K562 (cell line): ENCODE results near the gene NEDD8. TPM values are rescaled to one million over a fixed set of nuclear protein-coding genes. Genes with fewer than 3 reads are reported as not detected.

Experiments
- ARNT ChIP-seq, 2 experiments: fragments of 450-650 bp; IDR thresholded peaks; 2 replicates each; pipeline ENCODE4 v1.6.1; 2016; ENCODE audit warnings: mild to moderate bottlenecking in 1 of 2
- HNRNPK ChIP-seq: fragments of 200-400 bp; formaldehyde crosslinking; IDR thresholded peaks from one replicate; pipeline ENCODE4 v1.6.1; 2018; ENCODE audit warnings: mild to moderate bottlenecking, low read depth, low read length; ENCODE audit not compliant: poor library complexity, severe bottlenecking
- polyA plus RNA-seq, 8 experiments: library from polyadenylated mRNA; depleted of rRNA in 4 of 8; stranded (reverse) in 5 of 8; unstranded in 3 of 8; fragments of >200 nt; fragmentation: Nextera tagmentation in 2 of 8; fragmentation: Illumina TruSeq in 1 of 8; extraction: Ambion mirVana in 2 of 8; extraction: Trizol in 1 of 8; gene quantifications; 2 replicates each; pipeline versions ENCODE4 v1.2.1 to v1.2.3, GENCODE V29; 2011 to 2014; ENCODE audit warnings: inconsistent platforms in 1 of 8, missing spikeins in 1 of 8
- total RNA-seq, 7 experiments: library from RNA; depleted of rRNA in 6 of 7; stranded (reverse); fragments of >200 nt in 6 of 7; fragmentation: Illumina TruSeq in 2 of 7; extraction: Trizol in 2 of 7; gene quantifications; 2 replicates each; pipeline versions ENCODE4 v1.2.1 to v1.2.3, GENCODE V29; 2011 to 2021; ENCODE audit warnings: low replicate concordance in 1 of 7
- TF ChIP-seq, protein P1 (sequence below), 3 experiments: fragments of 200-800 bp in 1 of 3; sonication (Bioruptor generic) in 1 of 3; sonication (generic) in 1 of 3; formaldehyde crosslinking in 1 of 3; IDR thresholded peaks; 2 replicates each; pipeline versions ENCODE4 v1.6.1 to v1.8.0; 2016 to 2022; ENCODE audit warnings: mild to moderate bottlenecking in 2 of 3, missing compliant biosample characterization in 2 of 3, missing genetic modification characterization in 2 of 3, missing genetic modification reagents in 1 of 3
- TF ChIP-seq, protein P2 (sequence below): fragments of 250-450 bp; sonication (Bioruptor Pico); IDR thresholded peaks from 2 replicates; pipeline ENCODE4 v1.8.0; 2022; ENCODE audit warnings: inconsistent platforms, mild to moderate bottlenecking, moderate library complexity, borderline replicate concordance
- TF ChIP-seq, protein P3 (sequence below): fragments of 250-450 bp; sonication (Bioruptor Pico); IDR thresholded peaks from 2 replicates; pipeline ENCODE4 v1.8.0; 2021; ENCODE audit warnings: moderate library complexity, mild to moderate bottlenecking, inconsistent platforms

NEDD8 gene
- total and polyA plus RNA-seq, 9 of the 15 experiments (the other 6 are each of a cell fraction or from before 2014, with no cell fraction given) = 142 to 691 (median 260) TPM

DNA sequence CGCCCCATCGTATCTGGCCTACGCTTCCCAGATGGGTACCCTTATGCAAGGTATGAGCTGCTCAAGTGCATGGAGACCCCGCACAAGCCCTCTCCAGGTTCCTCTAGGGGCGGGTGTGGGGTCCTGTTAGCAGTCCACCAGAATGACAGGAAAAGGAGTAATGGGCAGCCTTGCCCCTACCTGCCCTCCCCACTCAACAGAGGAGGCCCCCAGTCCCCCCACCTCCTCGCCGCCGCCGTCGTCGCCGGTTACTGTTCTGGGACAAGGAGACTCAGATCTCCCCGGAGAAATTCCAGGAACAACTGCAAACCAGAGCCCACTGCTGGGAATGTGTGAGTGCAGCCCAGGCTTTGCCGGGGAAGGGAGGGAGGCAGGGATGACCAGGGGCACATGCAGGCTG, 54.3 kb downstream of the NEDD8 start (continued):
- TF ChIP-seq, protein P1, sequence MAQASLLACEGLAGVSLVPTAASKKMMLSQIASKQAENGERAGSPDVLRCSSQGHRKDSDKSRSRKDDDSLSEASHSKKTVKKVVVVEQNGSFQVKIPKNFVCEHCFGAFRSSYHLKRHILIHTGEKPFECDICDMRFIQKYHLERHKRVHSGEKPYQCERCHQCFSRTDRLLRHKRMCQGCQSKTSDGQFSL (CRISPR knock-in tag; IDR thresholded peaks at IDR 0.05) = no peak
- TF ChIP-seq, protein P1 (tag; IDR thresholded peaks at IDR 0.05) = no peak
- no peak for TF ChIP-seq ARNT (IDR thresholded peaks at IDR 0.05)
- TF ChIP-seq, protein P2, sequence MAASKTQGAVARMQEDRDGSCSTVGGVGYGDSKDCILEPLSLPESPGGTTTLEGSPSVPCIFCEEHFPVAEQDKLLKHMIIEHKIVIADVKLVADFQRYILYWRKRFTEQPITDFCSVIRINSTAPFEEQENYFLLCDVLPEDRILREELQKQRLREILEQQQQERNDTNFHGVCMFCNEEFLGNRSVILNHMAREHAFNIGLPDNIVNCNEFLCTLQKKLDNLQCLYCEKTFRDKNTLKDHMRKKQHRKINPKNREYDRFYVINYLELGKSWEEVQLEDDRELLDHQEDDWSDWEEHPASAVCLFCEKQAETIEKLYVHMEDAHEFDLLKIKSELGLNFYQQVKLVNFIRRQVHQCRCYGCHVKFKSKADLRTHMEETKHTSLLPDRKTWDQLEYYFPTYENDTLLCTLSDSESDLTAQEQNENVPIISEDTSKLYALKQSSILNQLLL (CRISPR knock-in tag) = no peak
- TF ChIP-seq, protein P3, sequence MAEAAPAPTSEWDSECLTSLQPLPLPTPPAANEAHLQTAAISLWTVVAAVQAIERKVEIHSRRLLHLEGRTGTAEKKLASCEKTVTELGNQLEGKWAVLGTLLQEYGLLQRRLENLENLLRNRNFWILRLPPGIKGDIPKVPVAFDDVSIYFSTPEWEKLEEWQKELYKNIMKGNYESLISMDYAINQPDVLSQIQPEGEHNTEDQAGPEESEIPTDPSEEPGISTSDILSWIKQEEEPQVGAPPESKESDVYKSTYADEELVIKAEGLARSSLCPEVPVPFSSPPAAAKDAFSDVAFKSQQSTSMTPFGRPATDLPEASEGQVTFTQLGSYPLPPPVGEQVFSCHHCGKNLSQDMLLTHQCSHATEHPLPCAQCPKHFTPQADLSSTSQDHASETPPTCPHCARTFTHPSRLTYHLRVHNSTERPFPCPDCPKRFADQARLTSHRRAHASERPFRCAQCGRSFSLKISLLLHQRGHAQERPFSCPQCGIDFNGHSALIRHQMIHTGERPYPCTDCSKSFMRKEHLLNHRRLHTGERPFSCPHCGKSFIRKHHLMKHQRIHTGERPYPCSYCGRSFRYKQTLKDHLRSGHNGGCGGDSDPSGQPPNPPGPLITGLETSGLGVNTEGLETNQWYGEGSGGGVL (CRISPR knock-in tag) = no peak
- no peak for TF ChIP-seq HNRNPK
- TF ChIP-seq, all 486 proteins: peak for 0
